BE2C (cell line): ENCODE measurements around the gene USP48.
"Not testable (repeated sequence)": the region's sequence is repeated elsewhere in the genome, so short reads cannot be mapped to it uniquely, and the experiment has no call there.

ENCODE experiments used
- DNase-seq: peaks from one replicate; pipeline ENCODE4 v3.0.0-alpha.2; 2020
- H3K27me3 ChIP-seq: fragments of 250-450 bp; sonication (Bioruptor Pico); 2 replicates; pipeline ENCODE4 v1.5.1; 2020; ENCODE audit warnings: mild to moderate bottlenecking
- H3K36me3 ChIP-seq: fragments of 250-450 bp; sonication (Bioruptor Pico); 2 replicates; pipeline ENCODE4 v1.5.1; 2020; ENCODE audit warnings: mild to moderate bottlenecking
- H3K4me1 ChIP-seq: fragments of 250-450 bp; sonication (Bioruptor Pico); 2 replicates; pipeline ENCODE4 v1.5.1; 2020
- H3K4me3 ChIP-seq: 2 replicates; pipeline ENCODE4 v1.5.1; 2011; ENCODE audit warnings: low read depth, low read length
- H3K9me3 ChIP-seq: fragments of 250-450 bp; sonication (Bioruptor Pico); 2 replicates; pipeline ENCODE4 v1.5.1; 2020
- TF ChIP-seq, protein P1 (sequence below): IDR thresholded peaks from 2 replicates; pipeline ENCODE4 v1.5.1; 2012; ENCODE audit warnings: mild to moderate bottlenecking, low read depth, low read length

The USP48 gene

DNA sequence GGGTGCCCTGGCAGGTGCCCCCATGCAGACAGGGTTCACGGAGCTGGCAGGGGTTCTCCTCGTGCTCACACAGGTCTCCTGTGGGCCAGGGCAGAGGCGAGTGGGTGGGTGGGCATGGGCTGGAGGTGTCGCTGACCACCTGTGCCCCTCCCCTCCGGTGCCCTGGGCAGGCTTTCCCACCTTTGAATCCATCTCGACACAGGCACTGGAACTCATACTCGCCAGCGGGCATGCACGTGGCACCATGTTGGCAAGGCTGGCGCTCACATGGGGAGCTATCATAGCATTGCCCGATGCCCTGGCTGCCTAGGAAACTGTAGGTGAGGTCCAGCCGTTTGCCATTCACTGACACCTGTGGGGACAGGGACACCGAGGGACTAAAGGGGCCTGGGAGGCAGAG lies 45.1 kb upstream of the USP48 start:
- no peak overlapping the region for H3K4me3 ChIP-seq
- no peak for DNase-seq
- no peaks in the 10 kb centered on the region for H3K9me3 ChIP-seq
- no peaks in the 10 kb centered on the region for H3K36me3 ChIP-seq
- TF ChIP-seq, protein P1, sequence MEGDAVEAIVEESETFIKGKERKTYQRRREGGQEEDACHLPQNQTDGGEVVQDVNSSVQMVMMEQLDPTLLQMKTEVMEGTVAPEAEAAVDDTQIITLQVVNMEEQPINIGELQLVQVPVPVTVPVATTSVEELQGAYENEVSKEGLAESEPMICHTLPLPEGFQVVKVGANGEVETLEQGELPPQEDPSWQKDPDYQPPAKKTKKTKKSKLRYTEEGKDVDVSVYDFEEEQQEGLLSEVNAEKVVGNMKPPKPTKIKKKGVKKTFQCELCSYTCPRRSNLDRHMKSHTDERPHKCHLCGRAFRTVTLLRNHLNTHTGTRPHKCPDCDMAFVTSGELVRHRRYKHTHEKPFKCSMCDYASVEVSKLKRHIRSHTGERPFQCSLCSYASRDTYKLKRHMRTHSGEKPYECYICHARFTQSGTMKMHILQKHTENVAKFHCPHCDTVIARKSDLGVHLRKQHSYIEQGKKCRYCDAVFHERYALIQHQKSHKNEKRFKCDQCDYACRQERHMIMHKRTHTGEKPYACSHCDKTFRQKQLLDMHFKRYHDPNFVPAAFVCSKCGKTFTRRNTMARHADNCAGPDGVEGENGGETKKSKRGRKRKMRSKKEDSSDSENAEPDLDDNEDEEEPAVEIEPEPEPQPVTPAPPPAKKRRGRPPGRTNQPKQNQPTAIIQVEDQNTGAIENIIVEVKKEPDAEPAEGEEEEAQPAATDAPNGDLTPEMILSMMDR = no peak
- no peaks in the 10 kb centered on the region for H3K4me1 ChIP-seq
- no peaks in the 10 kb centered on the region for H3K27me3 ChIP-seq

DNA sequence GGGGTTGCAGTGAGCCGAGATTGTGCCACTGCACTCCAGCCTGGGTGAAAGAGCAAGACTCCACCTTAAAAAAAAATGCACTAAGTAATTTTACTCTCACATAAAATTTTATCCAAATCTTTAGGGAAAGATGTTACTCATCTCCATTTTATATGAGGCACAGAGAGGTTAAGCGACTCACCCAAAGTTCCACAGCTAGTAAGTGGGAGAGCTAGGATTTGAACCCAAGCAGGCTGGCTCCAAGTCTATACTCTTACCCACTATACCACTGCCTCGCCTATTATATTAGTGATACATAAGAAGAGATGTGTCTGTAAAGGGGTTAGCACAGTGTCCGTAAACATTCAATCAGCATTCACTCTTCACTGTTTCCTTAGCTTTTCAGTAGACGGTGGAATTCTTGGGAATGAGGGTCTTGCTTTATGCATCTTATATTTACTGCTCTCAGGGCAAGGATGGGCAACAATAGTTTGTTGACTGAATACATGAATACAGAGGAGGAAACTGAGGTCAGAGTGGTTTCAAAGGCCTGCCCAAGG lies 44.3 kb upstream of the USP48 start:
- DNase-seq = no peak
- TF ChIP-seq, protein P1 = no peak
- no peaks in the 10 kb centered on the region for H3K9me3 ChIP-seq
- no peaks in the 10 kb centered on the region for H3K36me3 ChIP-seq
- no peaks in the 10 kb centered on the region for H3K27me3 ChIP-seq
- H3K4me3 ChIP-seq = no peak overlapping the region
- no peaks in the 10 kb centered on the region for H3K4me1 ChIP-seq

DNA sequence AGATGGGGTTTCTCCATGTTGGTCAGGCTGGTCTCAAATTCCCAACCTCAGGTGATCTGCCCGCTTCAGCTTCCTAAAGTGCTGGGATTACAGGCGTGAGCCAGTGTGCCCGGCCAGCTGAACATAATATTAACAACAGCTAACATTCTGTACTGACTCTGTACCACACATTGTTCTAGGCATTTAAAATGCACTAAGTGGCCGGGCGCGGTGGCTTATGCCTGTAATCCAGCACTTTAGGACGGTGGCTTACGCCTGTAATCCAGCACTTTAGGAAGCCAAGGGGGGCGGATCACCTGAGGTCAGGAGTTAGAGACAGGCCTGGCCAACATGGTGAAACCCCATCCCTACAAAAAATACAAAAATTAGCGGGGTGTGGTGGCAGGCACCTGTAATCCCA lies 43.7 kb upstream of the USP48 start:
- not testable (repeated sequence) for H3K9me3 ChIP-seq, H3K27me3 ChIP-seq, H3K4me1 ChIP-seq, DNase-seq, H3K4me3 ChIP-seq, H3K36me3 ChIP-seq

DNA sequence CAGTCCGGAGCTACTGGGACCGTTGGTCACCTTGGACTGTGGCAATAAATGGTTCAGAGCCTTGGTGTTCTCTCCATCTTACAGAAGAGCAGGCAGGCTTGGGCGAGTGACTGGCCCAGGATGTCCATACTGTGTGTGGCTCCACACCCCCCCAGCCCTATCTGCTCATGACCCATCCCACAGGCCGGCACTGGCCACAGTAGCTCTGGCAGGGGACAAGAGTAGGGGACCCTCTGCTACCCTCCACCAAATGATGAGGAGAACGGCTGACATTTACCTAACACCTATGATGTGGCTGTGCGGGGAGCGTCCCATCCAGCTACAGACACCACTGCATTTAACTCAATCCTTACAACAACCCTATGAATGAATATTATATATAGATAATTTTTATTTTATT lies 42.4 kb upstream of the USP48 start:
- Histone ChIP-seq H3K9me3 (no peaks in the 10 kb centered on the region), H3K27me3 (no peaks in the 10 kb centered on the region), H3K4me3 (no peak overlapping the region), H3K4me1 (no peaks in the 10 kb centered on the region), H3K36me3 (no peaks in the 10 kb centered on the region)
- DNase-seq = no peak
- TF ChIP-seq, protein P1 = no peak

DNA sequence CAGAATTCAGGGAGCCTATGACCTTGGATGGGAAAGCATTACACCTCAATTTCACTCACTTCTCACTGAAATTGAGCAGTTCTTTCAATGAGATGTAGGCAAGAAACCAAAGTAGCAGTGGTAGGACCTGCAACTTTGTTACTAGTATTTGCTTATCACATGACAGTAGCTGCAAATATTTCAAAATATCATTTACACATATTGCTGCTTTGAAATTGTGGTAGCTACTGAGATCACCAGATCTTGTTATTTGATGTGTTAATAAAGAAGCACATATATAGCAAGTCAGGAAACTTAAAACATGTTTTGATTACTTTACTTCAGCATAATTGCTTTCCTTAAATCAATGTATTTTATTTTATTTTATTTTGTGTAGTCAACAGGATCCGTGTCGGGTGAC lies 42.0 kb upstream of the USP48 start:
- Histone ChIP-seq H3K27me3 (no peaks in the 10 kb centered on the region), H3K9me3 (no peaks in the 10 kb centered on the region), H3K36me3 (no peaks in the 10 kb centered on the region), H3K4me1 (no peaks in the 10 kb centered on the region), H3K4me3 (no peak overlapping the region)
- DNase-seq = no peak
- TF ChIP-seq, protein P1 = no peak

DNA sequence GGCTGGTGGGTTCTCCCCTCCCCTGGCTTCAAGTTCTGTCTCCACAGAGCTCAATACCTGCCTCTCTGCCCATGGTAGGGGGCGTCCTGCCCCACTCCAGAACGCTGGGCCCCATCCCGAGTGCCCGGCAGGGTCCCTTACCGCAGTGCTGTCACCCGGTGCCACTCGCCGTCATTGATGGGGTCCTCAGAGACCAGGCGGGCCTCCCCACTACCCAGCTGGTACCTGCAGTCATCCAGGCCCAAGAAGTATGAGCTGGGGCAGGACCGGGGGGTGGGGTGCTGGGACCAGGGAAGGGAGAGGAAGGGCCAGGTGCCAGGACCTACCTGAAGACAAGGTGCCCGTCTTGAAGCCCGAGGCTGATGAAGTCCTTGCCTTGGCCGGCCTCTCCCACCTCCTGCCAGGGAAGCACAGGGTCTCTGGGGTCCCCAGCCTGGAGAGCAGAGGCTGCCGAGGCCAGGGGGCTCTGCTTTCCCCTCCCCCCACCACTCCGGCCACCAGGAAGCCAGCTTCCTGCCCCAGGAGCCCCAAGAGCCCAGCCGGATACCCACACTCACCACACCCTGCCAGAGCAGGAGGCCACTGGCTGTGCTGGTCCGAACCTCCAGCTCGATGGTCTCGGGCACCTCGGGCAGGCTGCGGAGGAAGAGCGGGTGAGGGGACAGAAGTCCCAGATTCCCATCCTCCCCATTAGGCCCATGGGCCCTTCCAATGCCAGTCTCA lies 41.2 kb upstream of the USP48 start:
- Histone ChIP-seq H3K9me3 (no peaks in the 10 kb centered on the region), H3K4me3 (no peak overlapping the region), H3K27me3 (no peaks in the 10 kb centered on the region), H3K4me1 (no peaks in the 10 kb centered on the region), H3K36me3 (no peaks in the 10 kb centered on the region)
- DNase-seq = no peak
- TF ChIP-seq, protein P1 = no peak
